Liver (tissue), 9 donors: Measurements from ENCODE around the gene CHAMP1. TPM values are rescaled to one million over a fixed set of nuclear protein-coding genes. Genes with fewer than 3 reads are reported as not detected.

Experiments used
- DNase-seq: peaks from one replicate; pipeline ENCODE4 v3.0.0-alpha.2; 2017; ENCODE audit warnings: low spot score
- H3K27ac ChIP-seq, 2 donors: one replicate each; pipeline ENCODE4 v1.7.0; 2013; ENCODE audit warnings: inconsistent platforms in 2 of 2, low read length in 2 of 2, control low read depth in 1 of 2, low read depth in 1 of 2, mild to moderate bottlenecking in 1 of 2
- H3K27me3 ChIP-seq, 4 donors: one replicate each; pipeline versions ENCODE4 v1.6.1 to v1.7.0; 2013; ENCODE audit warnings: low read length in 3 of 4, inconsistent platforms in 1 of 4, mild to moderate bottlenecking in 1 of 4, moderate library complexity in 1 of 4; ENCODE audit not compliant: control insufficient read depth in 4 of 4, insufficient read depth in 4 of 4
- H3K36me3 ChIP-seq, 4 donors: one replicate each; pipeline versions ENCODE4 v1.6.1 to v1.7.0; 2013; ENCODE audit warnings: low read length in 3 of 4, mild to moderate bottlenecking in 3 of 4, low read depth in 1 of 4, moderate library complexity in 1 of 4; ENCODE audit not compliant: control insufficient read depth in 4 of 4, insufficient read depth in 3 of 4
- H3K4me1 ChIP-seq, 4 donors: one replicate each; pipeline versions ENCODE4 v1.6.1 to v1.7.0; 2013; ENCODE audit warnings: low read length in 3 of 4, mild to moderate bottlenecking in 3 of 4, moderate library complexity in 1 of 4; ENCODE audit not compliant: control insufficient read depth in 4 of 4, insufficient read depth in 4 of 4
- H3K4me3 ChIP-seq, 3 donors: one replicate each; pipeline versions ENCODE4 v1.6.1 to v1.7.0; 2013; ENCODE audit warnings: low read length in 3 of 3, control low read depth in 1 of 3, low read depth in 1 of 3, mild to moderate bottlenecking in 1 of 3
- H3K9ac ChIP-seq, 2 donors: one replicate each; pipeline ENCODE4 v1.7.0; 2013; ENCODE audit warnings: low read length in 2 of 2, mild to moderate bottlenecking in 2 of 2, moderate library complexity in 2 of 2, control low read depth in 1 of 2, low read depth in 1 of 2
- H3K9me3 ChIP-seq, 4 donors: one replicate each; pipeline versions ENCODE4 v1.6.1 to v1.7.0; 2013; ENCODE audit warnings: low read length in 3 of 4; ENCODE audit not compliant: control insufficient read depth in 4 of 4
- ATF3 ChIP-seq: IDR thresholded peaks from 2 replicates; pipeline ENCODE4 v1.6.1; 2016; ENCODE audit warnings: antibody characterized with exemption
- CTCF ChIP-seq: fragments of 150-350 bp; IDR thresholded peaks from 2 replicates; pipeline ENCODE4 v1.5.1; 2017; ENCODE audit warnings: improper control_type of control experiment, low read depth, low read length; ENCODE audit not compliant: missing input control
- EGR1 ChIP-seq, 2 donors: IDR thresholded peaks; 2 replicates each; pipeline ENCODE4 v1.6.1; 2016 to 2018; ENCODE audit warnings: antibody characterized with exemption in 2 of 2, low read depth in 2 of 2
- FOXA1 ChIP-seq: IDR thresholded peaks from 2 replicates; pipeline ENCODE4 v1.6.1; 2016; ENCODE audit warnings: antibody characterized with exemption
- FOXA2 ChIP-seq: IDR thresholded peaks from 2 replicates; pipeline ENCODE4 v1.6.1; 2016; ENCODE audit warnings: antibody characterized with exemption
- GABPA ChIP-seq, 2 donors: IDR thresholded peaks in 1 of 2; conservative IDR thresholded peaks in 1 of 2; 2 replicates each; pipeline ENCODE4 v1.6.1; 2016; ENCODE audit warnings: antibody characterized with exemption in 2 of 2, mild to moderate bottlenecking in 1 of 2, moderate library complexity in 1 of 2
- HNF4G ChIP-seq: IDR thresholded peaks from 2 replicates; pipeline ENCODE4 v1.6.1; 2016; ENCODE audit warnings: antibody characterized with exemption
- JUND ChIP-seq, 2 donors: IDR thresholded peaks; 2 replicates each; pipeline ENCODE4 v1.6.1; 2016; ENCODE audit warnings: antibody characterized with exemption in 2 of 2
- RAD21 ChIP-seq, 2 donors: IDR thresholded peaks; 2 replicates each; pipeline ENCODE4 v1.6.1; 2016; ENCODE audit warnings: antibody characterized with exemption in 2 of 2, mild to moderate bottlenecking in 2 of 2
- RXRA ChIP-seq, 2 donors: IDR thresholded peaks; 2 replicates each; pipeline ENCODE4 v1.6.1; 2017 to 2018; ENCODE audit warnings: antibody characterized with exemption in 2 of 2, mild to moderate bottlenecking in 1 of 2
- TAF1 ChIP-seq: conservative IDR thresholded peaks from 2 replicates; pipeline ENCODE4 v1.6.1; 2016; ENCODE audit warnings: antibody characterized with exemption, mild to moderate bottlenecking
- YY1 ChIP-seq: IDR thresholded peaks from 2 replicates; pipeline ENCODE4 v1.6.1; 2016; ENCODE audit warnings: antibody characterized with exemption, mild to moderate bottlenecking
- WGBS: extraction: QIAGEN DNeasy Blood & Tissue Kit; methylation state at CpG from one replicate; pipeline ENCODE4 v1.1.7; 2013; 5-methylcytosine and 5-hydroxymethylcytosine counted together
- polyA plus RNA-seq, 2 donors: library from polyadenylated mRNA; stranded (reverse) in 1 of 2; unstranded in 1 of 2; fragments of 200-250 nt in 1 of 2; fragments of >200 nt in 1 of 2; fragmentation: Nextera tagmentation in 1 of 2; extraction: Ambion mirVana in 1 of 2; gene quantifications; one replicate each; pipeline versions ENCODE4 v1.2.1 to v1.2.3, GENCODE V29; 2013 to 2015
- total RNA-seq, 2 donors: library from RNA; depleted of rRNA; stranded (reverse); fragments of >200 nt; gene quantifications; one replicate each; pipeline ENCODE4 v1.2.3, GENCODE V29; 2014
- TF ChIP-seq, protein P1 (sequence below): IDR thresholded peaks from 2 replicates; pipeline ENCODE4 v1.6.1; 2016; ENCODE audit warnings: antibody characterized with exemption
- TF ChIP-seq, protein P2 (sequence below): IDR thresholded peaks from 2 replicates; pipeline ENCODE4 v1.6.1; 2016; ENCODE audit warnings: antibody characterized with exemption, mild to moderate bottlenecking
- TF ChIP-seq, protein P3 (sequence below): IDR thresholded peaks from 2 replicates; pipeline ENCODE4 v1.6.1; 2016; ENCODE audit warnings: antibody characterized with exemption
- donor health status: healthy.
- donor health status: healthy.
- donor health status: healthy.
- donor health status: healthy.
- donor health status: healthy.

CHAMP1 gene
- total and polyA plus RNA-seq, 4 donors: 6.2 to 15.1 (median 7.8) TPM

GRCh38 chr13:114304346-114305034 is 9.8 kb upstream of the CHAMP1 start:
- no peak for DNase-seq
- Histone ChIP-seq H3K4me3 (no peak overlapping the region), H3K9ac (no peak overlapping the region), H3K27me3 (no peaks in the 10 kb centered on the region), H3K4me1 (peaks cover 0 to 3% (median 0%) of the 10 kb centered on the region in 4 donors), H3K27ac (peak overlapping the region in 1 of 2 donors; percentile 25), H3K9me3 (no peaks in the 10 kb centered on the region), H3K36me3 (peaks cover 6 to 38% (median 19%) of the 10 kb centered on the region in 4 donors)
- WGBS: 88% methylated on average over 13 of the region's 13 CpGs
- TF ChIP-seq, protein P1, sequence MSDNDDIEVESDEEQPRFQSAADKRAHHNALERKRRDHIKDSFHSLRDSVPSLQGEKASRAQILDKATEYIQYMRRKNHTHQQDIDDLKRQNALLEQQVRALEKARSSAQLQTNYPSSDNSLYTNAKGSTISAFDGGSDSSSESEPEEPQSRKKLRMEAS: no peak

- no peaks in the 10 kb centered on the region for H3K27me3 ChIP-seq
- 95% methylated on average over 2 of the region's 2 CpGs for WGBS
- H3K4me1 ChIP-seq: peaks cover 0 to 4% (median 1%) of the 10 kb centered on the region in 4 donors
- no peak overlapping the region for H3K27ac ChIP-seq
- H3K9me3 ChIP-seq: no peaks in the 10 kb centered on the region
- H3K36me3 ChIP-seq: peaks cover 0 to 16% (median 9%) of the 10 kb centered on the region in 4 donors
- H3K9ac ChIP-seq: no peak overlapping the region
- no peak for DNase-seq
- no peak overlapping the region for H3K4me3 ChIP-seq
- TF ChIP-seq ATF3: no peak
- TF ChIP-seq HNF4G: no peak
- no peak for TF ChIP-seq FOXA1
- TF ChIP-seq, protein P2, sequence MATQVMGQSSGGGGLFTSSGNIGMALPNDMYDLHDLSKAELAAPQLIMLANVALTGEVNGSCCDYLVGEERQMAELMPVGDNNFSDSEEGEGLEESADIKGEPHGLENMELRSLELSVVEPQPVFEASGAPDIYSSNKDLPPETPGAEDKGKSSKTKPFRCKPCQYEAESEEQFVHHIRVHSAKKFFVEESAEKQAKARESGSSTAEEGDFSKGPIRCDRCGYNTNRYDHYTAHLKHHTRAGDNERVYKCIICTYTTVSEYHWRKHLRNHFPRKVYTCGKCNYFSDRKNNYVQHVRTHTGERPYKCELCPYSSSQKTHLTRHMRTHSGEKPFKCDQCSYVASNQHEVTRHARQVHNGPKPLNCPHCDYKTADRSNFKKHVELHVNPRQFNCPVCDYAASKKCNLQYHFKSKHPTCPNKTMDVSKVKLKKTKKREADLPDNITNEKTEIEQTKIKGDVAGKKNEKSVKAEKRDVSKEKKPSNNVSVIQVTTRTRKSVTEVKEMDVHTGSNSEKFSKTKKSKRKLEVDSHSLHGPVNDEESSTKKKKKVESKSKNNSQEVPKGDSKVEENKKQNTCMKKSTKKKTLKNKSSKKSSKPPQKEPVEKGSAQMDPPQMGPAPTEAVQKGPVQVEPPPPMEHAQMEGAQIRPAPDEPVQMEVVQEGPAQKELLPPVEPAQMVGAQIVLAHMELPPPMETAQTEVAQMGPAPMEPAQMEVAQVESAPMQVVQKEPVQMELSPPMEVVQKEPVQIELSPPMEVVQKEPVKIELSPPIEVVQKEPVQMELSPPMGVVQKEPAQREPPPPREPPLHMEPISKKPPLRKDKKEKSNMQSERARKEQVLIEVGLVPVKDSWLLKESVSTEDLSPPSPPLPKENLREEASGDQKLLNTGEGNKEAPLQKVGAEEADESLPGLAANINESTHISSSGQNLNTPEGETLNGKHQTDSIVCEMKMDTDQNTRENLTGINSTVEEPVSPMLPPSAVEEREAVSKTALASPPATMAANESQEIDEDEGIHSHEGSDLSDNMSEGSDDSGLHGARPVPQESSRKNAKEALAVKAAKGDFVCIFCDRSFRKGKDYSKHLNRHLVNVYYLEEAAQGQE: no peak
- TF ChIP-seq RAD21 (IDR thresholded peaks at IDR 0.05): no peak
- no peak for TF ChIP-seq JUND (IDR thresholded peaks at IDR 0.05)
- TF ChIP-seq TAF1: no peak
- TF ChIP-seq CTCF: no peak
- TF ChIP-seq GABPA (IDR thresholded peaks at IDR 0.05 in 1 of 2, conservative IDR thresholded peaks at IDR 0.05 in 1 of 2): no peak
These were observed 5.2 kb upstream of the CHAMP1 start for GRCh38 chr13:114309086-114309485.

GRCh38 chr13:114309806-114310410 is 4.4 kb upstream of the CHAMP1 start:
- Histone ChIP-seq H3K9ac (no peak overlapping the region), H3K27me3 (no peaks in the 10 kb centered on the region), H3K27ac (no peak overlapping the region), H3K36me3 (peaks cover 0 to 10% (median 6%) of the 10 kb centered on the region in 4 donors), H3K4me1 (peaks cover 0 to 5% (median 2%) of the 10 kb centered on the region in 4 donors), H3K4me3 (no peak overlapping the region), H3K9me3 (no peaks in the 10 kb centered on the region)
- no peak for DNase-seq
- WGBS: 92% methylated on average over 6 of the region's 6 CpGs
- TF ChIP-seq JUND (IDR thresholded peaks at IDR 0.05) (no peak), EGR1 (IDR thresholded peaks at IDR 0.05; ENCODE audit: low read depth in 2 of 2) (no peak), FOXA1 (no peak), TAF1 (no peak), CTCF (no peak), RXRA (IDR thresholded peaks at IDR 0.05) (no peak), YY1 (no peak), FOXA2 (no peak), ATF3 (no peak), RAD21 (IDR thresholded peaks at IDR 0.05) (no peak)
- TF ChIP-seq, protein P3, sequence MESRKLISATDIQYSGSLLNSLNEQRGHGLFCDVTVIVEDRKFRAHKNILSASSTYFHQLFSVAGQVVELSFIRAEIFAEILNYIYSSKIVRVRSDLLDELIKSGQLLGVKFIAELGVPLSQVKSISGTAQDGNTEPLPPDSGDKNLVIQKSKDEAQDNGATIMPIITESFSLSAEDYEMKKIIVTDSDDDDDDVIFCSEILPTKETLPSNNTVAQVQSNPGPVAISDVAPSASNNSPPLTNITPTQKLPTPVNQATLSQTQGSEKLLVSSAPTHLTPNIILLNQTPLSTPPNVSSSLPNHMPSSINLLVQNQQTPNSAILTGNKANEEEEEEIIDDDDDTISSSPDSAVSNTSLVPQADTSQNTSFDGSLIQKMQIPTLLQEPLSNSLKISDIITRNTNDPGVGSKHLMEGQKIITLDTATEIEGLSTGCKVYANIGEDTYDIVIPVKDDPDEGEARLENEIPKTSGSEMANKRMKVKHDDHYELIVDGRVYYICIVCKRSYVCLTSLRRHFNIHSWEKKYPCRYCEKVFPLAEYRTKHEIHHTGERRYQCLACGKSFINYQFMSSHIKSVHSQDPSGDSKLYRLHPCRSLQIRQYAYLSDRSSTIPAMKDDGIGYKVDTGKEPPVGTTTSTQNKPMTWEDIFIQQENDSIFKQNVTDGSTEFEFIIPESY: no peak
